Measurements from ENCODE around the gene REV3L.
"Not testable (repeated sequence)": the region's sequence is repeated elsewhere in the genome, so short reads cannot be mapped to it uniquely, and the experiment has no call there.

The REV3L gene

DNA sequence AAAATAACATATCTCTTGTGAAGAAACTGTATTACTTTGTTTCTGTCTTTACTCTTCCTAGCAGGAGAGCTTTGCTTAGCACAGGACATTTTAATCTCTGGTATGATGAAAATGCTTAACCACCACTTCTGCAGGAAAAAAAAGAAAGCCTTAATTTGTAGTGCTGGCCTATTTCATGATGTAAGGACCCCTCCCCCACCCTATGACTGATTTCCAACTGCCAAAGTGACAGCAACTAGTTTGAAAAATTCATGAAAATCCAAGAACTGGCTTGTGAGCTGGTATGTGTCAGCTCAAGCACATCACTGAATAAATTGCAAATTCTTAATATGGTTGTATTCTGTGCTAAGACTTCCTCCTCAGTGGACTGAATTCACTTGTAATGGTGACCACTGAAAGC, 125.3 kb downstream of the REV3L start:
- DNase-seq, result no peak

DNA sequence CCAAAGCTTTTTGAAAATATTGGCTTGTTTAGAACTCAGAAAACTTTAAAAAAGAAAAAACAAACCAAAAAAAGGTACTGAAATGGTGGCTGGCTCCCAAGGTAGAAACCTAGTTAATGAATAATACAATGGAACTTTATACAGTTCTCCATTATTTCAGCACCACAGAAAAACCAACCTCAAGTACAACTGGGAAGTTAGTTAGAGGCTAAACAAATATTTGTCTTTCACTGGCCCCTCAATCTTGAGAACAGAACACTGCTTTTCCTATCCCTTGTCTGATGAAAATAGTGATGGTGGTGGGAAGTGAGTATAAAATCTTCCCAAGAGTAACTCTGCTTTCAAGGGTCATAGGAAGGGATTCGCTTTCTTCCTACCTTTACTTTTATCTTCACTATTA, 126.5 kb downstream of the REV3L start:
- DNase-seq, result no peak

DNA sequence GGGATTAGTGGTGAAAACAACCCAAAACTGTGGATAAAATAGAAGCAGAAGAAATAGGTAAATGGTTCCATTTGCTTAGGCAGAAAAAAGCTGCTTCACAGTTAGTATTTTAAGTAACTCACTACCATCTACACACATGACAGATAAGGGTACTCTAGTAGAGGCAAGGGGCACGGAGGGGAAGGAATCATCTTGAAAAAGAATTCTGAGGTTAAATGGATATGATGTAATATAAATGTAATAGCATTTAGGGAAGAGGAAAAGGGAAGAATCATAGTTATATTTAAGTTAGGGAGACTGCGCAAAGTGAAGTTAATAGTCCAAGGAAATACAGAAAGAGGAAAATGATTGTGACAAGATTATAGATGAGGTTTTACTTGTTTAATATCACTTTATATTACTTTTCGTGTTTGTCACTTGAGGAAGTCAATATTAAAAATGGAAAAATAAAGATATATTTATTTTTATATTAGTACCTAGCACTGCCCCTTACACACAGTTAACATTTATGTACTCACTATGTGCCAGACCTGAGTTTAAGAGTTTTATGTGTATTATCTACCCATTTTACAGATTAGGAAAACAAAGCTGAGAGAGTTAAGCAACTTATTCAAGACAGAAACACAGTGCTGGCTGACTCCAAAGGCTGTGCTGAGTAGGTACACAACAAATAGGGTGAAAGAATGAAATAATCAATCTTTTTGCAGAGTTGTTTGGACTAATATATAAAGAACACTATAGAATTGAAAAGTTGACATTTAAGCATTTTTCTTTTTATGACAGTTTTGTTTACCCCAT, 128.1 kb downstream of the REV3L start:
- DNase-seq, result no peak

DNA sequence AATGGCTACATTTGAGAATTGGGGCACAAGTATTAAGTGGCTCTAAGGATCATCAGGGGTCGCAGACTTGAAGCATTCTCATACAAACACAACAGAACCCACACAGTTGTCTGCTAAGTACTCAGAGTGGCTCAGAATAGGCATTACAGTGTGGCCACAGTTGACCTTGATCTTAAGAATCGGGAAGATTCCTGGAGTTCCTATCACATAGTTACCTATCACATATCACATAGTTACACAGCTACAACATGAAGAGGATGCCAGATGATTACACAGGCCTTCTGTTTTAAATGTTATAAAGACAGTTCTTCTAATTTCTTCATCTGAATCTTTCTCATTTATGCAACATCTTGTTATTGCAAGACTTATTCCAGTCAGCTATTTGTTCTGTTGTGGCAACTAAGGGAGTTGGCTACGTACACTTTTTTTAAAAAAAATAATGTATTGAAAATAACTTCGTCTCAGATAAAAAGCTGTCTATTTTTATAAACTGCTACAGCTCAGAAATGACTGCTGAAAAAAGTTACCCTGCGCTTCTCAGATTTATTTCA, 129.0 kb downstream of the REV3L start:
- no peak for DNase-seq

DNA sequence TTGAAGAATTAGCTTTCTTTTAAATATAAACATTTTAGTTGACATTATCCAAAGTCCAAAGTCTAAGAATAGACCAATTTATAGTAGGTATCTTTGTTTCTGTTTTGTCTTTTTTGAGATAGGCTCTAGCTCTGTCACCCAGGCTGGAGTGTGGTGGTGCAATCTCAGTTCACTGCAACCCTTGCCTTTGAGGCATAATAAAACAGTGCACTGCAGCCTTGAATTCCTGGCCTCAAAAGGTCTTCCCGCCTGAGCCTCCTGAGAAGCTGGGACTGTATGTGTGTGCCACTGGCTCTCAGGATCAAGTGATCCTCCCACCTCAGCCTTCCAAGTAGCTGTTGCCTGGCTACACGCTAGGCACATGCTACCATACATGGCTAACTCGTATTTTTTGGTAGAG, 135.4 kb downstream of the REV3L start:
- DNase-seq, result no peak

DNA sequence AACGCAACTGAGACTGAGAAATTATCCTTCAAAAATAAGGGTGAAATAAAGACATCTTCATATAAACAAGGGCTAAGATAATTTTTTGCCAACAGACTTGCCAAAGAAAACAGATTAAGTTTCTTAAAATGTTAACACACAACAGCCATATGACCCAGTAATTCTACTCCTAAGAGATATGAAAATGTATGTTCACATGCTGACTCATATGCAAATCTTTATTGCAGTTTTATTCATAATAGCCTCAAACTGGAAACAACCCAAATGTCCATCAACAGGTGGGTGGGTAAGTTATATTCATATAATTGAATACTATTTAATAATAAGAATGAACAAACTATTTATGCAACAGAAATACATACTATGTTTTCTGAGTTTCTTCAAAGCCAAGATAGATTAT, 140.1 kb downstream of the REV3L start:
- no peak for DNase-seq

DNA sequence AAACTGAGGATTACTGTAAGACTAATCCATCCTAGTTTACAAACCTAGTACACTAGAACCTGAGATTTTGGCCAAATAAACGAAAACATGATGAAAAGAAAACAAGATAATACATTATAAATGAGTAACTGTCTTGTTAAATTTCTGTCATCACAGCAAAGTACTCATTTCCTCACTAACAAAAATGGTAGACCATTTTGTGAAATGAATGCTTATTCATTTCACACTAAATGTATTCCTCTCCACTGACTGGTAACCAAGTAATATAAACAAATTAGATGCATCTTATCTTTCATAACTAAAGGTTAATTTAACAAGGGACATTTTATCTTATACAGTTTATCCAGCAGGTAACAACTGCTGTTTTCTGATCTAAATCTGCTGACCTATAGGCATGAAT, 143.7 kb downstream of the REV3L start:
- DNase-seq, result no peak

DNA sequence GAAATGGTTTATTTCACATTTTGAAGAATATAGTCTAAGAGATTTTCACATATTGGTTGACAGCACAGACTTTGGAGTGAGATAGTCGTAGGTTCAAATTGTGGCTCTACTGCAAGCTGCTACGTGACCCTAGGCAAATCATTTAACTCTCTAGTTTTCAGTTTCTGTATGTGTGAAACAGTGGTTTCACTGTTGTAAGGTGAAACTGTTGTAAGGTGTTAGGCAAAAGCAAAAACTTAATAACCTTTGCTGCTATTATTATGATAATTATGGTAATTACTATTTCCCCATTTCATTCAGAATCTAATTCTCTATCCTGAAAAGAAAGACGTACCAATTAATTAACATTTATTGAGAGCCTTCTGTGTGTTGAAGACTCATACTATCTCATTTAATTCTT, 144.2 kb downstream of the REV3L start:
- no peak for DNase-seq

DNA sequence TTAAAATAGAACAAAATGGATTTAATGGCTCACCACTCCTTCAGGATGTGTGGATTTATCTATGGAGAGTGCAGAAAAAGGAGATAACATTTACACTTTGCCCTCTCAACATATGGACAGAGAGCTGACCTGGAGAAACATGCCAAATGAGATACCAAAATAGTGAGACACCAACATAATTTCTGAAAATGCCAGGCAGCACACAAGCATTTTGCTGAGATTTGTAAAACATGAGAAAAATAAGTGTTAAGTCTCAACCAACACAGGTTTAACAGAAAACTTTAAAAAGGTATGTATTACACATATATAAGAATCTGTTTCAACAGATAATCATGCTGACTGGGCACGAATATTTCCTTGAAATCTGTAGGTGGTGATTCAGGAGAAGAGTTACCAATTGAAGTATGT, 145.2 kb downstream of the REV3L start:
- DNase-seq, result no peak

DNA sequence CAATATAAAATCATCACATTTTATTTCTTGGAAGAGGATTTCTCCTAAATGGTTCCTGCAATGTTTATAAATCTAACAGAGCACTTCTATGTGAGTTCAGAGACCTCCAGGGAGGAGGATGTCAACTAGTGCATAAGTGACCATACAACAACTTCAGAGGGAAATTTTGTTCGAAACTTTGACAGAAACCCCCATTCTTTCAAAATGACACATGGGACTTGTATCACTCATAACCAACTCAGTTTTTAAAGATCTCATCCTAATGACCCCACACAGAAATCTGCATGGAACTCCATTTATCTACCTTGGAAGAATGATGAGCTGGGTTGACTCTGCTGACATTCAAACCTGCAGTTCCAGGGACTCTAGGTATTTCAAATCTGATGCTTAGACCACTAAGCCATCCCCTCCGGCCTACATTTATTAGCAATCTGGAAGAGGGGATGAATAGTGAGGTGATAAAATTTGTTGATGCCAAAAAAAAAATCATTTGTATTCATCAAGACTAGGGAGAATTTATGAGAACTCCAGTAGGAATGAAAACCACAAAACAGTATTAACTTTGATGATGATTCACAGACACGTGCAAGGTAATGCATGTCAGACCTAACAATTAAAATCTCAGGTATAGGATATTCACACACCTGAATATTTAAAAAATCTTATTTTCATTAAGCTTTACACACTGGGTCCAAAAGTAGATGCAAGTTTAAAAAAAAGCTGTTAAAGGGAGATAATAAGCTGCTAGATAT, 153.0 kb downstream of the REV3L start:
- DNase-seq, result no peak

DNA sequence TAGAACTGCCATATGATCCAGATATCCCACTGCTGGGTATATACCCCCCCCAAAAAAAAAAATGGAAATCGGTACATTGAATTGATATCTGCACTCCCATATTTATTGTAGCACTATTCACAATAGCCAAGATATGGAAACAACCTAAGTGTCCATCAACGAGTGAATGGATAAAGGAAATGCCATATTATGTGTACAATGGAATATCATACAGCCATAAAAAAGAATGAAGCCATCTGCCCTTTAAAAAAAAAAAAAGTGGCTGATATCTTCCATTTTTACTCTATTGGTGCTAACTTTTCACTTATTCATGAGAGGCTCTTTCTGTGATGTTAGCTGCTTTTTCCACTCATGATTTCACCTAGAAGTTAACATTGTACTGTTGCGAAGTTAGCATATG, 156.5 kb downstream of the REV3L start:
- DNase-seq, result no peak

DNA sequence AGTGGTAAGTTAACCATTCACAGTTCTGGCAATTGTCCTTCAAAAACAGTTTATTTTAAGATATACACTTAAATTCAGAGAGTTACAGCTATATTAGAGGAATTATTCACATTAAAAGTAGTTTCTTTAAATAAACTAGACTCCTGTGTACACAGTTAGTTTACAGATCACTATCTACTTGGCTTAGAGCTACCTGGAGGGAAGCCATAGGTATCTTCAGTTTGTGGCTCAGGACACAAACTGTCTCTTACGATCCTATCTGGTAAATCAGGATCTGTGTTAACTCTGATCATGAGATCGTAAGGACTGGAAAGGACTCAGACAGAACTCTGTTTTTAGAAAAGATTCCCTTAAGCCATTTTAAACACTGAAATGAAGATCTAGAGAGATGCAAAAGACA, 160.9 kb downstream of the REV3L start:
- DNase-seq, result no peak

DNA sequence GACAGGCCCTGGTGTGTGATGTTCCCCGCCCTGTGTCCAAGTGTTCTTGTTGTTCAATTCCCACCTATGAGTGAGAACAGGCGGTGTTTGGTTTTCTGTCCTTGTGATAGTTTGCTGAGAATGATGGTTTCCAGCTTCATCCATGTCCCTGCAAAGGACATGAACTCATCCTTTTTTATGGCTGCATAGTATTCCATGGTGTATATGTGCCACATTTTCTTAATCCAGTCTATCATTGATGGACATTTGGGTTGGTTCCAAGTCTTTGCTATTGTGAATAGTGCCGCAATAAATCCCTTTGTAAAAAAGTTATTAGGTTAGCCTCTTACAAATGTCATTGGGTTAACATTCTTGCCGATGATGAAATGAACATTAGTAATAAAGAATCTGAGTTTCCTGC, 175.1 kb downstream of the REV3L start:
- not testable (repeated sequence) for DNase-seq

DNA sequence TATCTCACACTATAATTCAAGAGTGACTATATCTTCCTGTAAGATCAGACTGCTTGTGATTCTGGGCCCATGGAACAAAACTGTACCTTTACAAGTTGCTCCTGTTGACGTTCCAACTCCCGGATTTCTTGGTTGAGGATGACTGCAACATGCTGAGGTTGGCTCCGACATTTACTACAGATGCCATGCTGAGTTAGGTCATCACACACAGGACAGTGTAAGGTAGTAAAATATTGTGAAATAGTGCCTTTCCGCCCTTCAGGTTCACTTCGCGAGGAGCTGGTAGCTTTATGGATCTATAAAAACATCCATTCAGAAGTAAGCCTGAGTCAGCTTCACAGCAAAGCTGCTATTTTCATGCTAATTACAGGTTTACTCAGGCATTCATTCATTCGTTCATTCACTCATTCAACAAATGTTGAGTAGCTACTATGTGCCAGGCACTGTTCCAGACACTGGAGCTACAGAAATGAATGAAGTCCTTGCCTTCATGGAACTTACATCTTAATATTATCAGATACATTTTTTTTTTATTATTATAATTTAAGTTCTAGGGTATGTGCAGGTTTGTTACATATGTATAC, 175.7 kb downstream of the REV3L start:
- DNase-seq, result no peak

DNA sequence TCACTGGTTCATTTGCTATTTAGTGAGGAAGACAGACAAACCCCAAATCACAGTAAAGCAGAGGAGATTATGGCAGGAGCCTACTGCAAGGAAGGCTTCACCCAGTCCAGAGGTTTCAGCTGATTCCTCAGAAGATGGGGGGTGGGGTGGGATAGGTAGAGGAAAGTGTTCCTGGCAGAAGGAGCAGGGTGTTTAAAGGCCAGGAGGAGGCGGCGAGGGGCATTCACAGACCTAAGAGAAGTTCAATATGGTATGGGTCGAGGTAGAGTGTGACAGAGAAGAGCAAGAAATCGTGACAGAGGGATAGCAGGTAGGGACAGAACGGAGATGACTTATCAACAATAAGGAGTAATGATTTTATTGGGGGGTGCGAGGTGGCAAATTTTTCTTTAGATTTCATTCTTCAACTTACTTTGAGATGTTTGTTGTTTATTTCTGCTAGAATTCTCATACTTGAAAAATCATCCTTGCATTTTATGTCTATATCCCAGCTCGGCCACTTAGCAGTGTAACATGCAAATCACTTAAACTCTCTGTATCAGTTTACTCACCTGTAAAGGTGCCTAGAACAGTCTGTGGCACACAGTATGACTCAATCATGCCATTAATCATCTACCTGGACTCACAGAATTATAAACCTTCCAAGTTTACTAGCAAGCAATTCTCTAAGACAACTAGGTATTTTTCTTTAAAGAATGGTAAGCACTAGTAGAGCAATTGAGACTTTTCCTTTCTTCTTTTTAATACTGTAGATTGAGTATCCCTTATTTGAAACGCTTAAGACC, 176.7 kb downstream of the REV3L start:
- DNase-seq, result no peak

DNA sequence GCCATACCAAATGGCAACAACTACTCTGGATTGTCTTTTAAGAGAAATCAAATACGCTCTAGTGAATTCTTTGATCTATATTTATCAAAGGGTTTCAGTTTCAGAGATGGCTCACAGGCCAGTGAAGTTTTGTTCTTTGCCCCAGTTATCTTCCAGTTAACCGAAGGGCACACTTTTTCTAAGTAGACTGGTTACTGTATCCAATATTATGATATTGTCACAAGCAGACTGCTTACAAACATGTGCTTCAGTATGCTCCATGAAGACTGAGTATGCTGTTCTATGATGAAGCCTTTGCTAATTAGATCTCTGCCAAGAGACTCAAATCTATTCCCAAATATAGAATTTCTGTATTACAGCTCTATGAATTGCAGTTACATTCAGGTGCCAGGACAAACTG, 181.1 kb downstream of the REV3L start:
- DNase-seq, result no peak

DNA sequence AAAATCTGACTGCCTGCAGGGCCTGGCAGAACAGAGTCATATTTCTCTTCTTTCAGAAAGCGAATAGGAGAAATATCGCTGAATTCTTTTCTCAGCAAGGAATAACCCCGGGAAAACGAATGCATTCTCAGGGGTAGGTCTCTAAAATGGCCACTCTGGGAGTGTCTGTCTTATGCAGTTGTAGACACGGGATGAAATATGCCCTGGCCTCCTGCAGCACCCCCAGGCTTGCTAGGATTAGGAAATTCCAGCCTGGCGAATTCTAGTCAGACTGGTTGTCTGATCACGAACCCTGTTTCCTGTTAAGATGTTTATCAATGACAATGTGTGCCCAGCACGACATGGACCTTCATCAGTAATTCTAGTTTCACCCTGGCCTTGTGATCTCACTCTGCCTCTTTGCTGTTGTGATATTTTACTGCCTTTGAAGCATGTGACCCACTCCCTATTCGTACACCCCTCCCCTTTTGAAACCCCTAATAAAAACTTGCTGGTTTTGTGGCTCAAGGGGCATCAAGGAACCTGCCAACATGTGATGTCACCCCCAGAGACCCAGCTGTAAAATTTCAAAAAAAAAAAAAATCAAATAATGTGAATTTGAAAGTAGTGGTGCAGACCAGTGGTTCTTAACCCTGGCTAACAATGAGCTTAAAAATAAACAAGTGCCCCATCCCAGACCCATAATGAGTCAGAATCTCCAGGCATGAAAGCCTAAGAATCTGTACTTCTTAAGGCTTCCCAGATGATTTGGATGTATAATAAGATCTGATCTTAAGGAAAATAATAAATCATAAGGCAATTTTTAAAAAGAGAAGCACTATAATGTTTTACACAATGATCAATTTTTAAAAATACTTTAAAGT, 181.8 kb downstream of the REV3L start:
- DNase-seq, result not testable (repeated sequence)

DNA sequence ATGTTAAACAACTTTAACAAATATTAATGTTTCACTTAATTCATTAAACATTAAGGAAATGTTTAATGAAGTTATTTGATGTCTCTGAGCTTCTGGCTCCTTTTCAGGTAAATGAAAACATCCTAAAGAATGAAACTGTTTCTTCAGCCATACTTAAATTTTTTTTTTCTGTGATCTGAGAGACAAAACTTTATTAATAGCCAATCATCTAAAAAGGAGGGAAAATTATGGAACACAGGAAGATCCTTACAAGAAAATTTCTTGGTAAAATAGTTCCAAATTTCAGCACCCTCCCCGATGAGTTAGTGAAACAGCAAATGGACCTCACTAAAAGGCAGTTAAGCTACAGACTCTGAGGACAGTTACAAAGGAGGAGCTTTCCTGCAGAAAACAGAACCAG, 185.2 kb downstream of the REV3L start:
- no peak for DNase-seq

DNA sequence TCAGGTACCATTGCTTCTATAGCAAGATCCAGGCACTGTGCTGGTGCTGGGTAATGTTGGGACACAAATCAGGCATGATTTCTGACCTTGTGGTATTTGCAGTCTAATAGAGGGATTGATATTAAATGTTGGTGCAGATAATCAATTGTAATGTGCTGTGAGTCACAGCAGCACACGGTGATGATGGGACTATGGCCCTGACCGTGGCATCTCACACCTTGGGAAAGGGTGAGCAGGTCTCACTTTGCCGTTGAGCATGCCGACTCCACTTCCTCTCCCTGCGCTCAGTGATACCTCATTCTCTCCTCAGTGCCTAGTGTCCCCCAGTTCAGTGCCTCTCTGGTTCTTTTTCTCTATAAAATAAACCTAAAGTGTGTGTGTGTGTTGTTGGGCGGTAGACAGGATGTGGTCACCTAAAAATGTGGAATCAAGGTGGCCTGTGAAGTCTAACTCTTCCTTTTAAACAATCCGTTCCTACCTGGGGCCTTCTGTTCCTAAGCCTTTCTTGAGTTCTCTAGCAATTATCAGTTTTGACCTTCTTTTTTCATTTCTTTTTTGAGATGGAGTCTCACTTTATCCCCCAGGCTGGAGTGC, 188.5 kb downstream of the REV3L start:
- no peak for DNase-seq

DNA sequence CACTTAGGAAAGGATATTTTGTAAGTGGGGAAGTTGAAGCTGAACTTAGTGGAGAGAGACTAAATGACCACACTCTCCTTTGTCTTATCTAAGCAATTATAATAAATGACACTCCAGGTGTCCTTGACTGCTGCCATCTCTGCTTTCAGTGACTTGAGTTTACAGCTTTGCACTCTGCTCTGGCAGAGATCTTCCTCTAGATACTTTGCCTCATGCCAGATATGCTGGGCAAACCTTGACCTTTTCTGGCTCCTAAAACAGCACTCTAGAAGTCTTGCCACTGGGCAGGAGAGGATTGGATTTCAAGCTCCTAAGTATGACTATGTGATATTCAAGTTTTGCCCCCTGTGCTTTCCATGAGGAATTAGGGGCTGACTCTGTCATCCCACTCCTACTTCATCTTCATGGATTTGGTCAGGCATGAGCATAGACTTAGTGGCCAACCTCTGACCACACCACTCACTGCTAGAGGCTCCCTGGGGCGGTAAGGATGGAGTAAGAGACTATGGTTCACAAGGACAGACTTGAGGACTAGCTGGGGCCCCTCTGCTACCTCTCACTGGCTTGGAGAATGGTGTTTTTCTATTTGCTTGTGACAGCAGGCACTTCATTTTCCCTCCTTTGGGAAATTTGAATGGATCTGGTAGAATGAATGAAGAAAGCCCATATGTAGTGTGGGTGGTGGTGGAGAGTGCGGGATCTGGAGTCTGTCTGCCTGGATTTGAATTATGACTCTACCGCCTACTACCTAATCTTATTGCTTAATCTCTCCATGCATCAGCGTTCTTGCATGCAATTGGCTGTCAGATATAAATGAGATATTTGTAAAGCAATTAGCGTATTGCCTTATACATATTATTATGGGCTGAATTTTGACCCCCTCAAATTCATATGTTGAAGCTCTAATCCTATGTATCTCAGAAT, 191.4 kb downstream of the REV3L start:
- no peak for DNase-seq

Data from NCI-H2227 treated with DMSO at 0.1 percent for 48 hours (cell line).